Hematopoietic multipotent progenitor cell treated with erythropoietin and hydrocortisone succinate and interleukin-3 and kit ligand, for 17 days (in vitro differentiated cells): ENCODE results near the gene TRIM17.
A peak's percentile ranks its signal among the peaks of the same experiment; 100 is the strongest.

Experiments used
- DNase-seq: peaks from one replicate; pipeline ENCODE4 v3.0.0-alpha.2; 2015; ENCODE audit warnings: low spot score

The TRIM17 gene

DNA sequence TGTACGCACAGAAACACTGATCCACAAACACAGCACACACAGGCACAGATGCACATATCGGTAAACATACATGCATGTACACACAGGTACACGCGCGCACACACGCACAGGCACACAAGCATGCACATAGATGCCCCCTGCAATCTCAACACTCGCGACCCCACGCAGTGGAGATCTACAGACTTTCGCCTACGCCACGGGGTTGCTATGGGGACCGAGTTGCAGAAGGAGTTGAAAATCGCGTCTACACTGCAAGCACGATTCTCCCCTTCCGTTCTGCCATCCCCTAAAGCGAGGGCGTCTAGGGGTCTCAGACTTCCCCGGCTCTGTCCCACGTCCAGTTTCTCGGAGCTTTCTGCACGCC, 826 bp downstream of the TRIM17 start:
- DNase-seq, result no peak

DNA sequence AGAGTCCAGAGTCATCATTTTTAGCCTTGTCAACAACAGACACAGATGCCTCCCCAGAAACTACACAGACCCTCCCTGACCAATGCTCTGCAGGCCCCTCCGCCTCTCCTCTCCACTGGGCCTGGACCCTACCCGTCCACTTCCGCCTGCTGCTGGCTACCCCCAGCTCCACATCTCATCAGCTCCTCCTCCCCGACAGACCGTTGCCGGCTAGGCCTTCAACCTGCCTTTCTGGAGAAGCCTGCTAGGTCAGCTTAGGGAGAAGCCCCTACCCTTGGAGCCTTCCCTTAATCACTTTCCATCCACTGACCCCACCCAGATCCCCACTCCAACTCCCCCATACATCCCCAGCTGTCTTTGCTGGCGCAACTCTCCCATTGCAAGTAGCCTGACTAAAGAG, 1.4 kb downstream of the TRIM17 start:
- DNase-seq, result no peak

DNA sequence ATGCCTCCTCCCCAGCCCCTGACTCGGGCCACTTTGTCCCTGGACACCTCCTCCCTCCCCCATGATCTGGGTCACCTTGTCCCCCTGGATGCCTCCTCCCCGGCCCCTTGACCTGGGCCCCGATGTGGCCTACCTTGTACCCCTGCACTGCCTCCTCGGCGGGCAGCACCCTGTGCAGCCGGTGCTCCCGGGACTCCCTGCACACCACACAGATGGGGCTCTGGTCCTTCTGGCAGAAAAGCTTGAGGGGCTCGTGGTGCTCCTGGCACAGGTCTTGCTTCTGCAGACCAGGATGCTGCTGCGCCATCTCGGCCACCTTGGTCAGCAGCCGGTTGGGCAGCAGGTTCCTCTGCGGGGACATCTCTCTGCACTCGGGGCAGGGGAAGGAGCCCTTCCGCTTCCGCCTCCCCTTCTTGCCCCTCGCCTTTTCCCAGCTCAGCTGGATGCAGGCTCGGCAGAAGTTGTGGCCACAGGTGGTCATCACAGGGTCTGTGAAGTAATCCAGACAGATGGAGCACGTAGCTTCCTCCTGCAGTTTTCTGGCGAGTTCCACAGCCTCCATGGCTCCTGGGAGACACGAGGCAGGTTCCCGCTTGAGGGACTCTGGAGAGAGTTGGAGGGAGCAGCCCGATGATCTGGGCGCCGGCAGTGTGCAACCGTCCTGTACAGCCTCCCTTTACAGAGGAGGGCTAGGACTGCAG, 2.0 kb downstream of the TRIM17 start:
- DNase-seq, result no peak

- DNase-seq, result no peak
Observed at GRCh38 chr1:228413241-228414010, 3.2 kb downstream of the TRIM17 start.

GRCh38 chr1:228411548-228412430, 4.9 kb downstream of the TRIM17 start:
- no peak for DNase-seq

GRCh38 chr1:228411121-228411520, 5.5 kb downstream of the TRIM17 start:
- no peak for DNase-seq

- DNase-seq, result no peak
Observed at GRCh38 chr1:228410671-228411070, 6.0 kb downstream of the TRIM17 start.

DNA sequence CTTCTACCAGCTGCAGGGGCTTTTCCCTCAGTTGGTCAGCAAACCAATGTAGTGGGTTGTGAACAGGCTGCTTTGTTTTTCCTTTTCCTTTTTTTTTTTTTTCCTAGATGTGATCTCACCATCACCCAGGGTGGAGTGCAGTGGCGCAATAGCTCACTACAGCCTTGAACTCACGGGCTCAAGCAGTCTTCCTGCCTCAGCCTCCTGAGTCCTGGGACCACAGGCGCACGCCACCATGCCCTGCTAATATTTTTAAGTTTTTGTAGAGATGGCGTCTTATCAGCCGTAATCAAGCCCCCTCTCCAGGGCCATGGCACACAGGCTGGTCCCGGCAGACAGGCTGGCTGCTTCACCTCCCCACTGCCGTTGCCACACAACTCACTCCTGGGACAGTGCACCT, 6.6 kb downstream of the TRIM17 start:
- no peak for DNase-seq

GRCh38 chr1:228408869-228409805, 7.5 kb downstream of the TRIM17 start:
- DNase-seq, result no peak

GRCh38 chr1:228408041-228408868, 8.4 kb downstream of the TRIM17 start:
- DNase-seq, result no peak

- no peak for DNase-seq
Observed at GRCh38 chr1:228407106-228408040, 9.3 kb downstream of the TRIM17 start.

- DNase-seq, result no peak
Observed at GRCh38 chr1:228405979-228406228, 10.8 kb downstream of the TRIM17 start.

- peak; percentile 26 for DNase-seq
Observed at GRCh38 chr1:228405200-228405978, 11.3 kb downstream of the TRIM17 start.

DNA sequence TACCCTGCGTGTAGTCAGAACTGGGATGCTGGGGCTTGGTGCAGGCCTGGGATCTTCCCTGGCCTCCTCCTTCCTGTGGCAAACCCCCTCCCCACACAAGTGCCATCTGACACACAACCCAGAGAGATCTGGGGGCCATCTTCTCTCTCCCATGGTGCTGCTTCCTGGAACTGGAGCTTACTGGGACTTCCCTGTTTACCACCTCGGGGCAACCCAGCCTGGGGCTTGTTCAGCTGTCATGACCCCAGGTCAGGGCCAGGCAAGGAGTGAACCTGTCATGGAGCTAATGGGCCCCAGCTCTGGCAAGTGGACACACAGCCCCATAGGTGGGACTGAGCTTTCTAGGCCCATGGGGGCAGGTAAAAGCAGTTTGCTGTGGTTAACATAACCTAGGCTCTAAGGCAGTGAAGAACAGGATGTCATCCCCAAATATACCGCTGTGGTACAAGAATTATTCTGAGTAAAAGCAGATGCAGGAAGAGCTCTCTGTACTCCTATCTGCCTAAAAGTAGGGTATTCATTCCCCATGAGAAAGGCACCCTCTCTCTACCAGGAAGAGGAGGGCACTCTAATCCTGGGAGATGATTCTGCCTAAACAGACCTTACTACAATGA, 12.4 kb downstream of the TRIM17 start:
- DNase-seq, result no peak

GRCh38 chr1:228403231-228403631, 13.4 kb downstream of the TRIM17 start:
- peak; percentile 24 for DNase-seq

GRCh38 chr1:228402641-228403025, 14.0 kb downstream of the TRIM17 start:
- no peak for DNase-seq

- DNase-seq, result no peak
Observed at GRCh38 chr1:228401782-228402640, 14.7 kb downstream of the TRIM17 start.
